NCI-H2196 (cell line): ENCODE results near the gene ATAD5.

ENCODE experiments used
- DNase-seq: peaks from one replicate; lab custom pipeline; 2025; ENCODE audit not compliant: unreplicated experiment; lab: John Stamatoyannopoulos, UW

Gene ATAD5

GRCh38 chr17:30939051-30939689 is 107.4 kb downstream of the ATAD5 start:
- no peak for DNase-seq

GRCh38 chr17:30942308-30943079 is 110.7 kb downstream of the ATAD5 start:
- no peak for DNase-seq
